Stimulated activated CD8-positive, alpha-beta memory T cell treated with anti-CD3 and anti-CD28 coated beads, Interleukin-15, amount 100 ng/mL, for 1 hour (primary cell): Measurements from ENCODE around the gene IYD.
"Not testable (repeated sequence)": the region's sequence is repeated elsewhere in the genome, so short reads cannot be mapped to it uniquely, and the experiment has no call there.

Experiments
- DNase-seq: peaks from one replicate; pipeline ENCODE4 v3.0.0-alpha.2; 2020; ENCODE audit warnings: low read depth

IYD gene

DNA sequence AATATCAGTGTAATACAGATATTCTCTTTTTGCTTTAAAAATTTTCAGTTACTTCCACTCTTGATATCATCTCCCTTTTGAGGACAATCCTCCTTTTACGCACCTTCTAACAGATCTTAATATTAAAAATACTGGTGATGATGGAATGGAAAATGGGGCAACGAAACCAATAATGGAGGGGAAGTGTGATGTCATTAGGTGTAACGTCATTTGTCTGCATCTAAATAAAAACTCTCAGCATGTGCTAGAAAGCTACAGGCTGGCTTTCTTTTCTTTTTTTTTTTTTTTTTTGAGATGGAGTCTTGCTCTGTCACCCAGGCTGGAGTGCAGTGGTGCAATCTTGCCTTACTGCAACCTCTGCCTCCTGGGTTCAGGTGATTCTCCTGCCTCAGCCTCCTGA lies 66.5 kb downstream of the IYD start:
- DNase-seq: no peak

DNA sequence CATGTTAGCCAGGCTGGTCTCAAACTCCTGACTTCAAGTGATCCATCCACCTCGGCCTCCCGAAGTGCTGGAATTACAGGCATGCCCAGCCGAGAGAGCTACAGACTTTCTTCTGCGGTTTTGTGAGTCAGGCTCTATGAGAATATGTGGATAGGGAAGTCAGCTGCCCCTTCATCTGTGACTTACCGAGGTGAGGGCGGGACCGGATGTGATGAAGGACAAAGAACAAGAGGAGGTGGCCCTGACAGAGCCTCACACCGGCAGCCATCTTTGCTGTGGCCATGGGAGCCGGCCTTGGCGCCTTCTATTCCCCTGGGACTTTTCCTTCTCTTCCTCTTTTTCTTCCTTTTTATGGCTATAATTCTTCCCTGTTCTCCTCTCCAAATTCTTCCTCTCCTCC lies 67.0 kb downstream of the IYD start:
- no peak for DNase-seq

DNA sequence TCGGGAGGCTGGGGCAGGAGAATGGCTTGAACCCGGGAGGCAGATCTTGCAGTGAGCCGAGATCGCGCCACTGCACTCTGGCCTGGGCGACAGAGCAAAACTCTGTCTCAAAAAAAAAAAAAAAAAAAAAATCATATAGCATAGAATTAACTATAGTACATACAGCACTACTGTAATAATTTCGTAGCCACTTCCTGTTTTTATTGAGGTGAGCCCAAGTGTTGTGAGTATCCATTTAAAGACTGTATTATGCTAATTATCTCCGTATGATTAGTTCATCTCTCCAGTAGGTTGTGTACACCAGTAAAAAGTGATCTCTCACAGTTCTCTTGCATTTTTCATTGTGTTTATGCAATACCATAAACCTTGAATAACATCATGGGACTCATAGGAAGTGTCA lies 70.6 kb downstream of the IYD start:
- DNase-seq: no peak

DNA sequence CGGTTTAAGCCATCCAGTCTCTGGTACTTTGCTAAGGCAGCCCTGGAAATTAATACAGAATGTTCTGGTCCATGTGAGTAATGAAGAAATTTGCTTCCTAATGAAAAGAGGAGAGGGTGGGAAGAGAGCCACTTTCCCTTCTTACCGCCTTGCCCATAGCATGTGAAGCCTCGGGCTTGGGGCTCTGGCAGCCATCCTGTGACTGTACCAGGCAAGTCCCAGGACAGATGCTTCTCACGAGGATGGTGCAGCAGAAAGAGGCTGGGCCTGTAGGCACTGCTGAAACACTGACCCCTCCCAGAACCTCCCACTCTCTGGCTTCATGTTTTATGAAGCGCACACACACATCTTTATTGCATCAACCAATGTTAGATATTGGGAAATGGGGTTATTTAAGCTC lies 74.8 kb downstream of the IYD start:
- no peak for DNase-seq

DNA sequence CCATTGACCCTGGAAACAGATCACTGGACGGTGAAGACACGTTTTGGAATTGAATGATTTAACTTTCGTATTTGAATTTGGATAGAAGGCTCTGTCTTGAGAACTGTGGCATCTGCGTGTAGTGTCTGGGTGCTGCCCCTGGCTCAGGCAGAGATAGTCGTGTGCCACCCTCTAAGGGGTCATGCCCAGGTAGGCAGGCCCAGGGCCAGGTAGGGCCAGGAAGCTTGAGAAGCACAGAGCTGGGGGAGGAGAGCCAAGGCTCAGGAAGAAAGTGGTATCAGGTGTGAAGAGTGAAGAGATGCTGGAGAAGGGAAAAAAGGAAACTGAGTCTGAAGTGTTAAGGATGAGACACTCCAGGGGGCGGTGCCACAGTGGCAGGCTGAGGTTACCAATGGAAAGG lies 75.5 kb downstream of the IYD start:
- no peak for DNase-seq

DNA sequence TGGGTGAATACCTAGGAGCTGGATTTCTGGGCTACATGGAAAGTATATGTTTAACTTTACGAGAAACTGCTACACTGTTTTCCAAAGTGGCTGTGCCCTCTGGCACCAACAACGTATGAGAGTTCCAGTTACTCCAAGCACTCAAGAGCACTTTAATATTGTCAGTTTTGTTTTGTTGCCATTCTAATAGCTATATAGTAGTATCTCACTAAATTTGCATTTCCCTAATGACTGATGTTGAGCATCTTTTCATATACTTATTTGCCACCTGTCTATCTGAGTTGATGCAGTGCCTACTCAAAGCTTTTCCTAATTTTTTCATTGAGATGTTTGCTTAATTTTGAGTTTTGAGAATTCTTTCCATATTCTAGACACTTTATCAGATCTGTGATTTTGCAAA lies 76.7 kb downstream of the IYD start:
- DNase-seq: no peak

DNA sequence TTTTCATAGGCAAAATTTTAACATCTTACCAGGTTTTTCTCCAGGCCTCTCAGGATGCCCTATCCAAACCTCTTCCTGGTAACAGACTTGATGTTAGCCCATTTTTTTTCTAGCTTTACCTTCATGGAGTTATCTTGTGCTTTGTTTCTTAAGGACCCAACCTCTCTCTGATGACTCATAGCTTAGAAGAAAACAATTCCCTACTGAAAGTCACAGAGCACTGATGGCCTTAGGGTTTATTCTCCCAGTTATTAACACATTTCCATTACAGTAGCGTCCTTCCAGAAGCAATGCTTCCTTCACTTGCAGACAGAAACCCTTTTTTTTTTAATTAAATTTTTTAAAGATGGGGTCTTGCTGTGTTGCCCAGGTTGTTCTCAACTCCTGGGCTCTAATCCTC lies 79.4 kb downstream of the IYD start:
- no peak for DNase-seq

DNA sequence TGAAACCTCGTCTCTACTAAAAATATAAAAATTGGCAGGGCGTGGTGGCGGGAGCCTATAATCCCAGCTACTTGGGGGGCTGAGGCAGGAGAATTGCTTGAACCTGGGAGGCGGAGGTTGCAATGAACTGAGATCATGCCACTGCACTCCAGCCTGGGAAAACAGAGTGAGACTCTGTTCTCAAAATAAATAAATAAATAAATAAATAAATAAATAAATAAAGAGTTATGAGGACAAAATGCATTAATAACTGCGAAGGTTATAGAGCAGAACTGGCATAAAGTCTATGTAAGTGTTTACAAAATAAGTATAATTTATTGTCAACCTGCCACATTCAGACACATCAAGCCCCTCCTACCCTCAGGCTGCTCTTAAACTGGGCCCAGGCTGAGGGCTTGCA lies 80.2 kb downstream of the IYD start:
- not testable (repeated sequence) for DNase-seq

DNA sequence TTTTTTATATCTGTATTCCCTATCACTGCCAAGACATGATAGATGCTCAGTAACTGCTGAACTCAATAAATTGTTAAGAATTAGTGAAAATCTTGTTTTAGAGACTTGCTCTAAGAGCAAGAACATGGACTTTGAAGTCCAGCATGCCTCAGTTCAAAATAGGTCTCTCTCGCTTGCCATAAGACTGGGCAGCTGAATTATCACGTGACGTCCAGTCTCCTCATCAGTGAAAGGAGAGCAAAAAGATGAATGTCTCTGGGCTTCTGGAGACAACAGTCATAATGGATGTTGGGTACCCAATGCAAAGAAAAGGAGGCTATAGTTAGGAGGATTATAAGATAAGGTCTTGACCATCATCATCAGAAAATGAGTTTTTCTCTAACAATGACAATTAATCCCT lies 82.1 kb downstream of the IYD start:
- no peak for DNase-seq

DNA sequence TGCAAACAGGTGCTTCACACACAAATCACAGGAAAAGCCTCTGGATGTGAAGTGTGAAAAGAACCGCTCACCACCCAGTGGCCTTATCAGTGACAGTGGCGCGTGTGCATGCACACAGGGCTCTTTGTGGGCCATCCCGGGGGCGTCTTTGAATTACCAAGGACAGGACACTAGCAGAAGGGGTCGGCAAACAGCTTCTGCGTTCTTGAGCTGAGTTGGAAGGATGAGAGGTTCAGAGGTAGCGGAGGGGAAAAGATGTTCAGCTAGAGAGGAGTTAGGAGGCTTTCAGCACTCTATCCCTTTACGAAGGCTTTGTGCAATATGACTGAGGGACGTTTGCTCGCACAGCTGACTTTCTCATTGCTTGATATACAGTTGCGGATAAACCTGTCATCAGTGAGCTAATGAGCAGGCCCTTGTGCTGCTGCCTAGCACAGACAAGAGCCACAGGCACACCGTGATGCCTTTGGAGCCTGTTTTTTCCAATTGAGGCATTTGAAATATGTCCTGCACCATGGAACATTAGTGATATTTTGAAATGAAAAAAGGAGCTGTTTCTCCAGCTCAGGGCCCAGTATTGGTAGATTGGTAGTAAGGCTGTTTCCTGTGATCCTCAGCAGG lies 83.1 kb downstream of the IYD start:
- no peak for DNase-seq

DNA sequence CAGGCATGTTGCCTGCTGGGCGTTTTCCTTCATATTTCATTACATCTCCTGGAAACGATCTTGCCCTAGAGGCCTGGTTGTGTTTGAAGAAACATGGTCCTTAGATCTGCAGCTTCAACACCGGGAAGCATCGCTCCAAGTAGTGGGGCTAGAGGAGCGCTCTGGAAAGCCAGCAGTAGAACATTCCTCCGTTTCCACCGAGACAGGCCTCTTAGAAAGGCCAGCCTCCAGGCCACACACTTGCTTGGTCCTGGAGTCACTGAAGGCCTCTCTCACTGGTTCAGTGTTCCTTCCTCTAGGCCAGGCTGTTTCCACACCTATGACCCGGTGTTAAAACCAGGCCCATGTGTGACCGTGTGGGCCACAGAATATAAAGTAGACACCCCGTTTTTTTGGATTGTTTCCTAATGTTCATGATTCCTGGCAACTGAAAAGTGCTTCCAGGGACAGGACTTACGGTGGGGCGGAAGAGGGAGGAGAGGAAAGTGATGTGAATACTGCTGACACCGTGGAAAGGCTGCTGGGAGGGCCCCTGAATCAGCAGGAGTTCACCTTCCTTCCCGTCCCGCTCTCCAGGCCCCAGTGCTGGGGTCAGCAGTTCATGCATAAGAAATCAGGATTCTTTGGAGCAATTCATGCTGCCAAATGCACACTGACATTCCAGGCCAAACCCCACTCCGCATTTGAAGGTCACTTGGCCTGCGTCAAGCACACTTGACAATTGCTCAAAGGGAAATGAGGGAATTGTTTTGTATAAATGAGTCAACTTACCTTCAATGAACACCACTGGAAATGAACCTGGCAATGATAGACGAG lies 83.8 kb downstream of the IYD start:
- DNase-seq: no peak

DNA sequence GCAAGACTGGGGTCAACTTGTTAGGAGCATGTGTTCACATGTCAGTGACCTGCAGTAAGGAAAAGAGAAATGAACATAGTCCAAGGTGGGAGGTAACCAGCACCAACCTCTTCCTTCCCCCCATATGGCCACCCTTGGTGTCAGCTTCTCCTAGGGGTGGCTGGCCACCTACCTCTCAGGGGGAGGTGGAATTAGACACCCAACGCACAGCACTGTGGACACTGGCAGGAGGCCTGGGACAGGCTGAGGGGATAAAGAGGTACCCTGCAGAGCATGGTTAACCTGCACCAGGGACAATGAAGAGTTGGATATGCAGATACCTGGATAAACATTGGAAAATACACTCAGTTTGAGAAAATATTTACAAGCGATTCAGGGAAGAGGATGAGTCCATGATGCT lies 84.5 kb downstream of the IYD start:
- DNase-seq: no peak
